Measurements from ENCODE around the gene C11orf21.

C11orf21 gene

GRCh38 chr11:2258501-2259465 lies 42.9 kb downstream of the C11orf21 start:
- no peak for DNase-seq

- DNase-seq, result no peak
Measured at GRCh38 chr11:2256951-2257700, 44.6 kb downstream of the C11orf21 start.

- no peak for DNase-seq
Measured at GRCh38 chr11:2256293-2256913, 45.3 kb downstream of the C11orf21 start.

DNA sequence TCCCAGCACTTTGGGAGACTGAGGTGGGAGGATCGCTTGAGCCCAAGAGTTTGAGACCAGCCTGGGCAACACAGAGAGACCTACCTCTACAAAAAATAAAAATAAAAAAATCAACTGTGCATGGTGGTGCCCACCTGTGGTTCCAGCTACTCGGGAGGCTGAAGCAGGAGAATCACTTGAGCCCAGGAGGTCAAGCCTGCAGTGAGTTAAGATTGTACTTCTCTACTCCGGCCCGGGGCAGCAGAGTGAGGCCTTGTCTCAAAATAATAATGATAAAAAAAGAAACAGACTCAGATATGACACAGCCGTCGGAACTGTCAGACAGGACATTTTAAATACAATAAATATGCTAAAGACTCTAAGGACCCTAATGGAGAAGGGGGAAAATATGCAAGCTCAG lies 49.7 kb downstream of the C11orf21 start:
- no peak for DNase-seq

DNA sequence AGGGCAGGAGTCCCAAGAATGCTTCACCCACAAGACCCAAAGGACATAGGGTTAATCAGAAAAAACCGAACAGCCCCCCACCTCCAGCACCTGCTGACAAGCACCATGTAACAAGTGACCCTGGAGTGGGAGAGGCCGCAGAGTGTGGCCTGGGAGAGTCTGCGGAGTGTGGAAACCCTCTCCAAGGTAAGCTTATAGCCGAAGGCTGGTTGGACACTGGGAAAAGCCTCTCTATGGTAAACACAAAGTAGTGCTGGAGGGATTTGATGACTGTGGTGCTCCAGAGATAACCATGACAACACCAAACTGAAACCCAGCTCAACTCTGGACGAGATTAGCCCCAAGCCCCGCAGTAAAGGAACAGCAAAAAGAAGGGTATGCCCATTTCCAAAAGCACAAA lies 50.6 kb downstream of the C11orf21 start:
- no peak for DNase-seq

DNA sequence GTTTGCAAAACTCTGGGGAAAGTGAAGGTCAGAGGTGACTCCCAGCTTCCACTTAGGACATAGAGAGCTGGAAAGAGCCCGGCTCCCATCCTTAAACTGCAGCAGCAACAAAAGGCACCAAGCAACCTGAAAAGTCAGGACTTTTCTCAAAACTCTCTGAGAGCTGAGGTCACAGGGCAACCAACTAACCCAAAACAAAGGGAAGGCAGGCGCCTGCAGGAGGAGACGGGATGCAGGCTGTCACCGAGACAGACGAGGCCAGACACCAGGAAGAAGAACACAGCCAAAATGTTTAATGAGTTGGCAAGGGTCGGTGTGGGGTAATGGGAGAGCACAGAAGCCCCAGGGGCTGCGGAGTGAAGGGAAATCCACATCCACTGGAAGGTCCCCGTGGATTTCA lies 51.2 kb downstream of the C11orf21 start:
- no peak for DNase-seq

GRCh38 chr11:2250041-2250440 lies 51.7 kb downstream of the C11orf21 start:
- no peak for DNase-seq

GRCh38 chr11:2249189-2249916 lies 52.4 kb downstream of the C11orf21 start:
- DNase-seq, result no peak

GRCh38 chr11:2248762-2249161 lies 53.0 kb downstream of the C11orf21 start:
- DNase-seq, result no peak

DNA sequence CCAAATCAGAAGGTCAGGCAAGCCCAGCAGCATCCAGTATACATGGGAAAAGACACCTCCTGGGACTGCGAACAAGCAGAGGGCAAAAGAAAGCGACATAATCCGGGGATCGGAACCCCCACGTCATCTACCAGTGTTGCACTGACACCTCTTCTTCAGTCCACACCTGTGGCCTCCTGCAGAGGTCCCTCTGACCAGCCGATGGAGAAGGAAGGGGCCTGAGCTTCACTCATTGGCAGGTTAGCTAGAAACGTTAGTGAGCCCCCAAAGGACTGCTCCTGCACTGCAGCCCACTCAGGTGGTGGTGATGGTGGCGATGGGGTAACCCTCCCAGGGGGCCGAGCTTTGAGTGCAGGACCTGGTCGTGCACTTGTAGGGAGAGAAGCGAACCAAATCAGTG lies 53.5 kb downstream of the C11orf21 start:
- no peak for DNase-seq

DNA sequence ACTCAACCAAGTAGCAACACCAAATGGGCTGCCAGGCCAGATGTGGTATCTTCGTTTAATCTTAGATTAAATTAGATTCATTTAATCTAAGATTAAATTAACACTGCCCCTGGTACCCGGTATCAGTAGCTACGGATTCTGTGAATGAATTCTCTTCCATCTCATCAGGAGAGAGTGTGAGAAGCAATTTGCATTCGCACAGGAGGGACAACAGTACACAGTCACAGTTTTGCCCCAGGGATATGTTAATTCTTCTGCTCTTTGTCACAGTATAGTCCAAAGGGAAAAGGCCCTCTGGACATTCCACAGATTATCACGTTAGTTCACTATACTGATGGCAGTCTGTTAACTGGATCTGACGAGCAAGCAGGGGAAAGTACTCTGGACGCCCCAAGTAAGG lies 54.2 kb downstream of the C11orf21 start:
- DNase-seq, result no peak
